Fibroblast of gingiva (primary cell): ENCODE results near the gene DYNLT1.
"Not testable (repeated sequence)": the region's sequence is repeated elsewhere in the genome, so short reads cannot be mapped to it uniquely, and the experiment has no call there.

Source experiments
- DNase-seq: peaks from one replicate; pipeline ENCODE4 v3.0.0-alpha.2; 2011; ENCODE audit warnings: low read depth

DYNLT1 gene

GRCh38 chr6:158644231-158645063, at the start of gene DYNLT1:
TSS of gene DYNLT1 (minus strand) at chr6:158644743. CDS start at chr6:158644708, 35 bp downstream.
- DNase-seq = peak; percentile 88

- DNase-seq = no peak
Measured at GRCh38 chr6:158688860-158689259, 44.3 kb upstream of the DYNLT1 start.

GRCh38 chr6:158687506-158687905, 43.0 kb upstream of the DYNLT1 start:
- DNase-seq = no peak

- DNase-seq = no peak
Measured at GRCh38 chr6:158686791-158687381, 42.3 kb upstream of the DYNLT1 start.

GRCh38 chr6:158686311-158686710, 41.8 kb upstream of the DYNLT1 start:
- DNase-seq = no peak

- DNase-seq = peak; percentile 21
Measured at GRCh38 chr6:158684745-158685324, 40.3 kb upstream of the DYNLT1 start.

GRCh38 chr6:158684311-158684710, 39.8 kb upstream of the DYNLT1 start:
- DNase-seq = no peak

GRCh38 chr6:158680481-158680880, 35.9 kb upstream of the DYNLT1 start:
- no peak for DNase-seq

GRCh38 chr6:158680015-158680414, 35.5 kb upstream of the DYNLT1 start:
- DNase-seq = no peak

GRCh38 chr6:158677906-158678578, 33.5 kb upstream of the DYNLT1 start:
- no peak for DNase-seq

GRCh38 chr6:158677094-158677493, 32.6 kb upstream of the DYNLT1 start:
- not testable (repeated sequence) for DNase-seq

- no peak for DNase-seq
Measured at GRCh38 chr6:158674342-158675131, 30.0 kb upstream of the DYNLT1 start.

- no peak for DNase-seq
Measured at GRCh38 chr6:158672726-158673125, 28.2 kb upstream of the DYNLT1 start.

- DNase-seq = not testable (repeated sequence)
Measured at GRCh38 chr6:158672119-158672518, 27.6 kb upstream of the DYNLT1 start.

GRCh38 chr6:158669145-158670035, 24.8 kb upstream of the DYNLT1 start:
- no peak for DNase-seq

- no peak for DNase-seq
Measured at GRCh38 chr6:158668707-158669103, 24.2 kb upstream of the DYNLT1 start.

- no peak for DNase-seq
Measured at GRCh38 chr6:158667360-158667981, 22.9 kb upstream of the DYNLT1 start.

GRCh38 chr6:158666628-158667359, 22.3 kb upstream of the DYNLT1 start:
- peak; percentile 96 for DNase-seq

- no peak for DNase-seq
Measured at GRCh38 chr6:158665332-158665731, 20.8 kb upstream of the DYNLT1 start.
